SU-DHL-6 (cell line): ENCODE results near the gene ANXA7.
"Not testable (repeated sequence)": the region's sequence is repeated elsewhere in the genome, so short reads cannot be mapped to it uniquely, and the experiment has no call there.

Experiments
- H2AFZ ChIP-seq: fragments of 200-600 bp; sonication (generic); 2 replicates; pipeline ENCODE4 v1.6.1; 2014; ENCODE audit warnings: low read depth, mild to moderate bottlenecking, moderate library complexity, mixed read lengths, antibody characterized with exemption, low read length; ENCODE audit not compliant: severe bottlenecking
- H3F3A ChIP-seq: fragments of 200-600 bp; shearing (Covaris generic); 2 replicates; pipeline ENCODE4 v1.6.0; 2016; ENCODE audit warnings: antibody characterized with exemption, mild to moderate bottlenecking; ENCODE audit not compliant: insufficient read depth
- H3K27ac ChIP-seq: fragments of 200-600 bp; sonication (generic); 2 replicates; pipeline ENCODE4 v1.5.1; 2016; ENCODE audit warnings: low read depth, mild to moderate bottlenecking, low read length, moderate library complexity, mixed read lengths
- H3K27me3 ChIP-seq: fragments of 200-600 bp; sonication (generic), shearing (Covaris generic); 2 replicates; pipeline ENCODE4 v1.6.0; 2014; ENCODE audit warnings: mild to moderate bottlenecking, low read length
- H3K36me3 ChIP-seq: fragments of 200-600 bp; sonication (generic); 2 replicates; pipeline ENCODE4 v1.6.1; 2014; ENCODE audit warnings: mild to moderate bottlenecking, low read length, mixed read lengths
- H3K4me2 ChIP-seq: fragments of 300-600, 200-600 bp; shearing (Covaris generic), sonication (generic); 2 replicates; pipeline ENCODE4 v1.6.0; 2014; ENCODE audit warnings: low read length, low read depth, mild to moderate bottlenecking; ENCODE audit not compliant: poor library complexity, severe bottlenecking
- H3K4me3 ChIP-seq: fragments of 200-600 bp; sonication (generic); 2 replicates; pipeline ENCODE4 v1.5.1; 2014; ENCODE audit warnings: antibody characterized with exemption, low read length, mild to moderate bottlenecking, mixed read lengths; ENCODE audit not compliant: insufficient read depth, poor library complexity, severe bottlenecking
- H3K79me2 ChIP-seq: fragments of 200-600 bp; sonication (generic); 2 replicates; pipeline ENCODE4 v1.6.1; 2014; ENCODE audit warnings: mild to moderate bottlenecking, low read length, moderate library complexity; ENCODE audit not compliant: insufficient read depth
- H3K9ac ChIP-seq: fragments of 200-600 bp; sonication (generic); 2 replicates; pipeline ENCODE4 v1.7.0; 2014; ENCODE audit warnings: mild to moderate bottlenecking, low read length
- H3K9me2 ChIP-seq: fragments of 200-600 bp; sonication (generic); replicated peaks from 2 replicates; pipeline ENCODE4 v1.6.1; 2014; ENCODE audit warnings: low read length; ENCODE audit not compliant: insufficient read depth
- H3K9me3 ChIP-seq: fragments of 200-600 bp; sonication (generic); 2 replicates; pipeline ENCODE4 v1.6.1; 2014; ENCODE audit warnings: low read length, mixed read lengths; ENCODE audit not compliant: insufficient read depth
- H4K20me1 ChIP-seq: fragments of 200-600 bp; sonication (generic); 2 replicates; pipeline ENCODE4 v1.6.1; 2014; ENCODE audit warnings: low read depth, mild to moderate bottlenecking, antibody characterized with exemption, low read length, moderate library complexity, mixed read lengths
- CTCF ChIP-seq: fragments of 200-600 bp; sonication (generic); IDR thresholded peaks from one replicate; pipeline ENCODE4 v1.5.1; 2017; ENCODE audit warnings: antibody characterized with exemption, mild to moderate bottlenecking, low read length, moderate library complexity; ENCODE audit not compliant: insufficient read depth, poor library complexity, severe bottlenecking
- EZH2phosphoT487 ChIP-seq: fragments of 200-600 bp; sonication (generic), shearing (Covaris generic); conservative IDR thresholded peaks from 2 replicates; pipeline ENCODE4 v1.6.1; 2018; ENCODE audit warnings: mild to moderate bottlenecking, antibody characterized with exemption, low read length, moderate library complexity, mixed read lengths

ANXA7 gene

GRCh38 chr10:73339436-73339835, 74.4 kb downstream of the ANXA7 start:
- no peaks in the 10 kb centered on the region for H4K20me1 ChIP-seq

GRCh38 chr10:73338801-73339368, 75.0 kb downstream of the ANXA7 start:
- Histone ChIP-seq H3K9me3 (no peaks in the 10 kb centered on the region), H3F3A (no peaks in the 10 kb centered on the region), H4K20me1 (no peaks in the 10 kb centered on the region), H3K9me2 (no peaks in the 10 kb centered on the region), H2AFZ (no peak overlapping the region), H3K4me2 (no peak overlapping the region), H3K4me3 (no peak overlapping the region), H3K27me3 (no peaks in the 10 kb centered on the region), H3K36me3 (no peaks in the 10 kb centered on the region), H3K27ac (no peak overlapping the region), H3K9ac (no peak overlapping the region), H3K79me2 (no peaks in the 10 kb centered on the region)
- TF ChIP-seq EZH2phosphoT487 (no peak), CTCF (no peak)

More at GRCh38 chr10:73339436-73339835, 74.4 kb downstream of the ANXA7 start:
- no peak overlapping the region for H3K4me2 ChIP-seq
- H3K9me3 ChIP-seq = no peaks in the 10 kb centered on the region
- no peak for TF ChIP-seq EZH2phosphoT487
- TF ChIP-seq CTCF = no peak
- H3K27me3 ChIP-seq = no peaks in the 10 kb centered on the region
- no peaks in the 10 kb centered on the region for H3F3A ChIP-seq
- no peaks in the 10 kb centered on the region for H3K79me2 ChIP-seq
- no peaks in the 10 kb centered on the region for H3K9me2 ChIP-seq
- no peaks in the 10 kb centered on the region for H3K36me3 ChIP-seq
- no peak overlapping the region for H3K9ac ChIP-seq
- no peak overlapping the region for H3K4me3 ChIP-seq
- no peak overlapping the region for H2AFZ ChIP-seq
- no peak overlapping the region for H3K27ac ChIP-seq

- Histone ChIP-seq H3K36me3 (no peaks in the 10 kb centered on the region), H3K4me2 (no peak overlapping the region), H3K9me3 (no peaks in the 10 kb centered on the region), H3K9ac (no peak overlapping the region), H4K20me1 (no peaks in the 10 kb centered on the region), H2AFZ (no peak overlapping the region), H3K9me2 (no peaks in the 10 kb centered on the region), H3K79me2 (no peaks in the 10 kb centered on the region), H3K4me3 (no peak overlapping the region), H3K27ac (no peak overlapping the region), H3K27me3 (no peaks in the 10 kb centered on the region), H3F3A (no peaks in the 10 kb centered on the region)
- TF ChIP-seq EZH2phosphoT487 (no peak), CTCF (no peak)
Observed at GRCh38 chr10:73333202-73333601, 80.7 kb downstream of the ANXA7 start.

GRCh38 chr10:73332379-73332778, 81.5 kb downstream of the ANXA7 start:
- H3K36me3 ChIP-seq = no peaks in the 10 kb centered on the region
- no peak overlapping the region for H2AFZ ChIP-seq
- no peaks in the 10 kb centered on the region for H3K9me3 ChIP-seq
- H4K20me1 ChIP-seq = no peaks in the 10 kb centered on the region
- TF ChIP-seq EZH2phosphoT487 = no peak
- H3K9me2 ChIP-seq = no peaks in the 10 kb centered on the region
- no peak overlapping the region for H3K4me2 ChIP-seq
- no peak overlapping the region for H3K9ac ChIP-seq
- H3K27ac ChIP-seq = no peak overlapping the region
- no peaks in the 10 kb centered on the region for H3K27me3 ChIP-seq
- no peaks in the 10 kb centered on the region for H3K79me2 ChIP-seq
- H3F3A ChIP-seq = no peaks in the 10 kb centered on the region
- no peak overlapping the region for H3K4me3 ChIP-seq

GRCh38 chr10:73328523-73328922, 85.3 kb downstream of the ANXA7 start:
- H4K20me1 ChIP-seq, H3F3A ChIP-seq, H3K4me2 ChIP-seq, H3K27ac ChIP-seq, H3K27me3 ChIP-seq, H3K9ac ChIP-seq, H3K36me3 ChIP-seq, H2AFZ ChIP-seq, H3K9me3 ChIP-seq, H3K4me3 ChIP-seq, H3K9me2 ChIP-seq, H3K79me2 ChIP-seq: not testable (repeated sequence)

- H3K36me3 ChIP-seq, H3K4me2 ChIP-seq, H3K4me3 ChIP-seq, H3K9me2 ChIP-seq, H2AFZ ChIP-seq, H3K27me3 ChIP-seq, H3K79me2 ChIP-seq, H3K9ac ChIP-seq, H3F3A ChIP-seq, H3K9me3 ChIP-seq, H3K27ac ChIP-seq, H4K20me1 ChIP-seq: not testable (repeated sequence)
Observed at GRCh38 chr10:73325290-73325689, 88.6 kb downstream of the ANXA7 start.
